Esophagus squamous epithelium (tissue), 4 donors: ENCODE measurements around the gene BHLHE23.

Source experiments
- CTCF ChIP-seq, 6 experiments: fragments of 450-650 bp in 4 of 6; fragments of 200-600 bp in 2 of 6; sonication (generic) in 2 of 6; IDR thresholded peaks; one replicate each; pipeline ENCODE4 v1.5.1; 2016 to 2019; ENCODE audit warnings: antibody characterized with exemption in 6 of 6, mild to moderate bottlenecking in 4 of 6, moderate library complexity in 4 of 6
- POLR2A ChIP-seq, 4 donors: fragments of 450-650 bp; IDR thresholded peaks; one replicate each; pipeline ENCODE4 v1.6.1; 2017; ENCODE audit warnings: antibody characterized with exemption in 4 of 4, mild to moderate bottlenecking in 4 of 4, moderate library complexity in 3 of 4

GRCh38 chr20:62993856-62994494 is 12.8 kb downstream of the BHLHE23 start:
- TF ChIP-seq CTCF (IDR thresholded peaks at IDR 0.05) (no peak), POLR2A (IDR thresholded peaks at IDR 0.05) (no peak)
